GM10847 (cell line): ENCODE results near the gene ABI3BP.

ENCODE experiments used
- POLR2A ChIP-seq: IDR thresholded peaks from 2 replicates; pipeline ENCODE4 v1.6.1; 2011; ENCODE audit not compliant: insufficient read length; ENCODE audit errors: extremely low read depth

Gene ABI3BP

GRCh38 chr3:100993309-100993708 is at the start of gene ABI3BP:
Gene ABI3BP (minus strand): TSS chr3:100993421. CDS start chr3:100993384, 37 bp downstream.
- no peak for TF ChIP-seq POLR2A

GRCh38 chr3:101039285-101039684 is 46.1 kb upstream of the ABI3BP start:
- TF ChIP-seq POLR2A, result no peak

GRCh38 chr3:101038880-101039279 is 45.7 kb upstream of the ABI3BP start:
- no peak for TF ChIP-seq POLR2A

DNA sequence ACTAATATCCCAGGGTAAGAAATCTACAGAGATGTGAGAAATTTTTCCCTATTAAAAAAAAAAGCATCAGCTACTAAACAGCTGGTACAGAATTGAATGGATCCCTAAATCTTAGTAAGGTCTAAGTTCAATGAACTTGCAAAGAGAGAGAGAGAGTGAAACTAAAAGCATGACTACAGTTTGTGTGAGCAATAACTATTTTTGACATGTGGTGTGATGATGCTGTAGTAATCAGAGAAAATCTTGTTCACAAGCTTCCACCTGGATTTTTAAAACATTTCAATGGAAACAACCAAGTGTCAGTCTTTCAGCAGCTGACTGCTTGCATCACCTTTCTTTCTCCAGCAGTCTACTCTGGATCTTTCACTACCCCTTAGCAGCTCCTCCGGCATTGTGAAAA is 45.2 kb upstream of the ABI3BP start:
- no peak for TF ChIP-seq POLR2A

DNA sequence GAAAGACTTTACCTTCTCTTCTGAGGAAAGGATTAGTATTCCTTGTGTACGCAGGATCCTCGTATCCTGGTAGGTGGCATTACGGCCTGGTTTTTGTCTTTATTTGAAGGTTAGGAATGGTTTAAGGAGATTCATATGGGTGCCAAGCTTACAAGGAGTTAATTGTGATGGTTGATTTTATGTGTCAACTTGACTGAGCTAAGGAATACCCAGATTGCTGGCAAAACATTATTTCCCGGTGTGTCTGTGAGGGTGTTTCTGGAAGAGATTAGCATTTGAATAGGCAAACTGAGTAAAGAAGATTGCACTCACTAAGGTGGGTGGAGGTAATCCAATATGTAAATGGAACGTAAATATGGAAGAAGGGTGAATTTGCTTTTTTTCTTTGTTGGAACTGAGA is 44.4 kb upstream of the ABI3BP start:
- TF ChIP-seq POLR2A, result no peak

GRCh38 chr3:101036676-101037075 is 43.5 kb upstream of the ABI3BP start:
- no peak for TF ChIP-seq POLR2A

- TF ChIP-seq POLR2A, result no peak
Observed at GRCh38 chr3:101036213-101036618, 43.0 kb upstream of the ABI3BP start.

DNA sequence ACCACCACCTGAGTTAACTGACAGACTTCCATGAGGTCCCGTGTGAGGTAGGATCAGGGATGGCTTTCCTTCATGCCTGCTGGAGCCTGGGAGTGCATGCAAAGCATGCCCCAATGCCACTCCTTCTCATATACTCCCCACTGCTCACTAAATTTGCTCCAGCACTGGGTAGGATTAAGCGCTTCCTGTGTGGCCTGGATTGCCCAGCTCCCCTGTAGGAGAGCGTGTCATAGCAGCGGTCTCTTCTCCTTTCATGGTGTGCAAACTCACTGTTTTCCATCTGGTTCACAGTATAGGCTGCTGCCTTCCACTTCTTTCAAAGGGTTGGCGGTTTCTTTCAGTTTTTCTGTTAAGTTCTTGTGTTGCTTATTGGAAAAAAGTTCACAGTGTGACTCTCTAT is 34.1 kb upstream of the ABI3BP start:
- TF ChIP-seq POLR2A, result no peak

DNA sequence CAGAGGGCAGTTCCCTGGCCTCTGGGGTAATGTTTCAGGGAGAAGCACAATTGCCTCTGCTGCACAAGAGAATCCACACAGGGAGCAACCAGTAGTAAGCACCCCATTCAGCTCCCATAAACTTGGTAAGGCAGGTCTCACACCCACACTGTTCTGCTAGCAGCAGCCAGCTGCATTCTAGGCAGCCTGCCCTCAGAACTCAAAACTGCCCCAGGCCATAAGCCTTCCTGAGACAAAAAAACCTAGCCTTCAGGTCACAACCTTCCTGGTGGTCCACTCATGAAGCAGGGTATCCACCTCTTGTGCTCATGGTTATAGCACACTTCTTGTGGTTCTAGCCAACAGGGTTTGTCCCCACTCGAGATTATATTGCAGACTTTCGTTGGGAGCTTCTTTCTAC is 33.7 kb upstream of the ABI3BP start:
- no peak for TF ChIP-seq POLR2A

- no peak for TF ChIP-seq POLR2A
Observed at GRCh38 chr3:101026244-101026643, 33.0 kb upstream of the ABI3BP start.

- no peak for TF ChIP-seq POLR2A
Observed at GRCh38 chr3:101020351-101021015, 27.3 kb upstream of the ABI3BP start.

- TF ChIP-seq POLR2A, result no peak
Observed at GRCh38 chr3:101017017-101017416, 23.8 kb upstream of the ABI3BP start.

DNA sequence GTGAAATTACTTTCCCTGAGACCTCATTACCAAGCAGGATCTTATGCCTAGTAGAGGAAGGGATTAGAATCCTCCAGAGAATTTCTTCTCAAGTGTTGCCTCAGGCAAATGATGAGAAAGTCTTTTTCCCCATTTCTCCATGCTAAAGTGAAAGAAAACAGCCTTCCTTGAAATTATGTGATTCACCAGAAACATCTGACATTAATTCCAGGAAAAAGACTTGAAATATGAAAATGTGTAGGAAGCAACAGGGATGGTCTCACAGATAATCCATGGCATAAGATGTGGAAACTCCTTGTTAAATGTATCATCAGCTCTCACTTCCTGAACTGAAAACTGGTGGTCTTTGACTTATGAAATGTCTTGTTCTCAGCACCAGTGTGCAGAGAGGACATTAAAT is 17.9 kb upstream of the ABI3BP start:
- no peak for TF ChIP-seq POLR2A

DNA sequence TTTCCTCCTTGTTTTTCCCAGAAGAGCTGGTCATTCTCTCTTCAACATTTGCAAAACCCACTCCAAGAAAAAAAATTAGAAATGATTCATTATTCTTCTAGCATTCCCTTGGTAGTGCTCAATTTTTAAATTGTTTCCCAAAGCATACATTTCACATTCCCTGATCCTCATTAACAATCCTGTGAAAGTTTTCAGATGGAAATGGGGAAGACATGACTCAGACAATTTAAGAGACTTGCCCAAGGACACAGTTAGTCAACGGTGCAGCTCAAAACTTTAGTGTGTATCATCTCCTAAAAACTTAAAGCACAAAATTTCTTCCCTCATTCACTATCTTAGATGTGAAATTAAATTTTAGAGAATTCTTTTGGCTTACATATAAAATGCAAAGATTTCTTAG is 17.1 kb upstream of the ABI3BP start:
- no peak for TF ChIP-seq POLR2A

DNA sequence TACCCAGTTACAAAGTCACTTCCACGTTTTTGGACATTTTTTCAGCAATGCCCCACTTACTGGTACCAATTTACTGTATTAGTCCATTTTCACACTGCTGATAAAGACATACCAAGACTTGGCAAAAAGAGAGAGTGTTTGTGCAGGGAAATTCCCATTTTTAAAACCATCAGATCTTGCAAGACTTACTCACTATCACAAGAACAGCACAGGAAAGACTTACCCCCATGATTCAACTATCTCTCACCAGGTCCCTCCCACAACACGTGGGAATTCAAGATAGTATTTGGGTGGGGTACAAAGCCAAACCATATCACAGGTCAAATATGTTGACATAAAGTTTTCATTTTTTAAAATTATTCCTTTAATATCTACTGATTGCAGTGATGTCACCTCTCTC is 16.2 kb upstream of the ABI3BP start:
- TF ChIP-seq POLR2A, result no peak

DNA sequence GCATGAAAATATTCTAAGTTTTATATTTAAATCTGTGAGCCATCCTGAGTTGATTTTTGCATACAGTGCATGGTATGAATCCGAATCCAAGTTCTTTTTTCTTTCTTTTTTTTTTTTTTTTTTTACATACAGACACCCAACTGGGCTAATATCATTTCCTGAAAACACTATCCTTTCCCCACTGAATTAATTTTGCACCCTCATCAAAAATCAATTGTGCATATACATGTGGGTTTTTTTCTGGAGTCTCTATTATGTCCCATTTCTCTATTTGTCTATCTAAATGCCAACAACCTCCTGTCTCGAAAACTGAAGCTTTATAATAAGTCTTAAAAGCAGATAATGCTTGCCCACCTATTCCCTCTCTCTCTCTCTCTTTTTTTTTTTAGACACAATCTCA is 5.9 kb upstream of the ABI3BP start:
- no peak for TF ChIP-seq POLR2A

- TF ChIP-seq POLR2A, result no peak
Observed at GRCh38 chr3:100994809-100995208, 1.6 kb upstream of the ABI3BP start.
